GM12878 (cell line): ENCODE data around the gene PGC. TPM values are rescaled to one million over a fixed set of nuclear protein-coding genes. Genes with fewer than 3 reads are reported as not detected.

Experiments used
- ASH2L ChIP-seq: fragments of 300-600, 200-600 bp; sonication (generic); IDR thresholded peaks from 2 replicates; pipeline ENCODE4 v1.6.1; 2017; ENCODE audit warnings: low read depth, mild to moderate bottlenecking, borderline replicate concordance
- CHD1 ChIP-seq: IDR thresholded peaks from 2 replicates; pipeline ENCODE4 v1.6.1; 2012; ENCODE audit warnings: low read depth, low read length, improper control_type of control experiment
- FOXK2 ChIP-seq: fragments of 450-650 bp; IDR thresholded peaks from 2 replicates; pipeline ENCODE4 v1.6.1; 2017; ENCODE audit warnings: mild to moderate bottlenecking, moderate library complexity
- NBN ChIP-seq: fragments of 450-650 bp; IDR thresholded peaks from 2 replicates; pipeline ENCODE4 v1.6.1; 2016
- NFXL1 ChIP-seq: fragments of 450-650 bp; IDR thresholded peaks from 2 replicates; pipeline ENCODE4 v1.6.1; 2017; ENCODE audit warnings: antibody characterized with exemption, mild to moderate bottlenecking, borderline replicate concordance
- PML ChIP-seq: IDR thresholded peaks from 2 replicates; pipeline ENCODE4 v1.6.1; 2012; ENCODE audit warnings: low read length, inconsistent platforms
- RB1 ChIP-seq: fragments of 450-650 bp; formaldehyde crosslinking; IDR thresholded peaks from 2 replicates; pipeline ENCODE4 v1.6.1; 2017; ENCODE audit warnings: mild to moderate bottlenecking, borderline replicate concordance
- RCOR1 ChIP-seq: conservative IDR thresholded peaks from 2 replicates; pipeline ENCODE4 v1.6.1; 2012; ENCODE audit warnings: low read depth, low read length, improper control_type of control experiment
- SRF ChIP-seq, 2 experiments: IDR thresholded peaks; 2 replicates each; pipeline ENCODE4 v1.6.1; 2011; ENCODE audit warnings: low read depth in 2 of 2, low read length in 2 of 2, mild to moderate bottlenecking in 1 of 2, moderate library complexity in 1 of 2
- SUZ12 ChIP-seq: fragments of 200-600 bp; sonication (generic); IDR thresholded peaks from one replicate; pipeline ENCODE4 v1.6.1; 2018; ENCODE audit warnings: antibody characterized with exemption, mild to moderate bottlenecking; ENCODE audit not compliant: unreplicated experiment
- TBL1XR1 ChIP-seq: IDR thresholded peaks from 2 replicates; pipeline ENCODE4 v1.6.1; 2012; ENCODE audit warnings: low read depth, low read length, improper control_type of control experiment
- ZBED1 ChIP-seq: IDR thresholded peaks from 2 replicates; pipeline ENCODE4 v1.6.1; 2016; ENCODE audit warnings: borderline replicate concordance
- ZNF274 ChIP-seq: IDR thresholded peaks from one replicate; pipeline ENCODE4 v1.8.0; 2011; ENCODE audit not compliant: insufficient read length, insufficient read depth
- polyA plus RNA-seq, 11 experiments: library from polyadenylated mRNA; depleted of rRNA in 4 of 11; unstranded in 6 of 11; stranded (reverse) in 5 of 11; fragments of >200 nt; fragmentation: Nextera tagmentation in 4 of 11; fragmentation: Illumina TruSeq in 1 of 11; extraction: Ambion mirVana in 4 of 11; extraction: Trizol in 1 of 11; gene quantifications; 1 replicate in 1 of 11; 2 replicates in 10 of 11; pipeline versions ENCODE4 v1.2.1 to v1.2.3, GENCODE V29; 2011 to 2016; ENCODE audit warnings: inconsistent platforms in 2 of 11, missing spikeins in 2 of 11, low read depth in 1 of 11
- total RNA-seq, 4 experiments: library from RNA; depleted of rRNA in 3 of 4; stranded (reverse); fragments of >200 nt in 3 of 4; fragmentation: Illumina TruSeq in 1 of 4; extraction: Trizol in 1 of 4; gene quantifications; 2 replicates each; pipeline versions ENCODE4 v1.2.1 to v1.2.3, GENCODE V29; 2013 to 2021
- TF ChIP-seq, protein P1 (sequence below): IDR thresholded peaks from 2 replicates; pipeline ENCODE4 v1.6.1; 2011; ENCODE audit warnings: borderline replicate concordance, low read depth, mild to moderate bottlenecking, moderate library complexity, low read length; ENCODE audit not compliant: insufficient read depth, poor library complexity, severe bottlenecking
- TF ChIP-seq, protein P2 (sequence below): fragments of 450-650 bp; IDR thresholded peaks from 2 replicates; pipeline ENCODE4 v1.6.1; 2017; ENCODE audit warnings: mild to moderate bottlenecking, moderate library complexity
- TF ChIP-seq, protein P3 (sequence below): fragments of 450-650 bp; formaldehyde crosslinking; IDR thresholded peaks from 2 replicates; pipeline ENCODE4 v1.5.0; 2022; ENCODE audit warnings: mild to moderate bottlenecking, missing genetic modification characterization
- TF ChIP-seq, protein P4 (sequence below): fragments of 450-650 bp; formaldehyde crosslinking; IDR thresholded peaks from 2 replicates; pipeline ENCODE4 v1.4.0; 2022; ENCODE audit warnings: mild to moderate bottlenecking, moderate library complexity

Gene PGC
- total and polyA plus RNA-seq, 10 of the 15 experiments (the other 5 are each of a cell fraction or from before 2014, with no cell fraction given) = 0.26 TPM; not detected in 9

DNA sequence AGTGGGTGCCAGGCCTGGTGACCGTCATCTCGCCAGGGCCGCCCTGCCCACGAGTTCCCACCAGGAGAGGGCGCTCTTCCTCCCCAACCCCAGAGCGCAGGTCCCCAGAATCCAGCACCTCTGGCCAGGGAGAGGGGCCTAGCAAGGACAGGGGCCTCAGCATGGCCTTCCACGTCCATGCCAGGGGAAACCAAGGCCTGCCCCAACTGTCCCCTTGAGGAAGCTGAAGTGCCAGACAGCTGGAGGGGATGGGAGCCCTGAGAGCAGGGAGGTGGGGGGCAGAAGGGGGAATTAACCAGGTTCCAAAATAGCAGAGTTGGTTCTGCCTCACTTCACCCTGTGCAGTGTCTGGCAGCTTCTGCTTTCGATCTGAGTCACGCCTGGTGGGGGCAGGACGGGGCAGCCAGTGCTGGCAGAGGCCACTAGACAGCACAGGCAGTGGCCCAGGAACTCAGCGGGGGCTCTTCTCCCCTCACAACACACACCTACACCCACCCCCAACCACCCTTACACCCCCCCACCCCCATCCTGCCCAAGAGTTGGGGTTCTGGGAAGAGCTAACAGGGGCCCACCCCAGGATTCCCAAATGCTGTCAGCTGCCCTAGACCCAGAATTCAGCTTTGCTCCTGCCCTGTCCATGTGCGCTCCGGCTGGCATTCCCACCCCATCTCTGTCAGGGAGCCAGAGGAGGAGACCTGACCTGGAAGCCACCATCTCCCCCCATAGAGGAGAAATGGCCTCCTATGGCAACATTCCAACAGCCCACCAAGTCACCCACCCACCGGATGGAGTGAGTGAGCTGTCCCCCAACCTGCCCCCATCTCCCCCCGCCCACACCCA, 41.0 kb downstream of the PGC start (continued):
- TF ChIP-seq, protein P1, sequence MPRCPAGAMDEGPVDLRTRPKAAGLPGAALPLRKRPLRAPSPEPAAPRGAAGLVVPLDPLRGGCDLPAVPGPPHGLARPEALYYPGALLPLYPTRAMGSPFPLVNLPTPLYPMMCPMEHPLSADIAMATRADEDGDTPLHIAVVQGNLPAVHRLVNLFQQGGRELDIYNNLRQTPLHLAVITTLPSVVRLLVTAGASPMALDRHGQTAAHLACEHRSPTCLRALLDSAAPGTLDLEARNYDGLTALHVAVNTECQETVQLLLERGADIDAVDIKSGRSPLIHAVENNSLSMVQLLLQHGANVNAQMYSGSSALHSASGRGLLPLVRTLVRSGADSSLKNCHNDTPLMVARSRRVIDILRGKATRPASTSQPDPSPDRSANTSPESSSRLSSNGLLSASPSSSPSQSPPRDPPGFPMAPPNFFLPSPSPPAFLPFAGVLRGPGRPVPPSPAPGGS = peak; percentile 98
- TF ChIP-seq ZBED1 = peak; percentile 94; the same call in 1 of the 2 replicates
- TF ChIP-seq, protein P2, sequence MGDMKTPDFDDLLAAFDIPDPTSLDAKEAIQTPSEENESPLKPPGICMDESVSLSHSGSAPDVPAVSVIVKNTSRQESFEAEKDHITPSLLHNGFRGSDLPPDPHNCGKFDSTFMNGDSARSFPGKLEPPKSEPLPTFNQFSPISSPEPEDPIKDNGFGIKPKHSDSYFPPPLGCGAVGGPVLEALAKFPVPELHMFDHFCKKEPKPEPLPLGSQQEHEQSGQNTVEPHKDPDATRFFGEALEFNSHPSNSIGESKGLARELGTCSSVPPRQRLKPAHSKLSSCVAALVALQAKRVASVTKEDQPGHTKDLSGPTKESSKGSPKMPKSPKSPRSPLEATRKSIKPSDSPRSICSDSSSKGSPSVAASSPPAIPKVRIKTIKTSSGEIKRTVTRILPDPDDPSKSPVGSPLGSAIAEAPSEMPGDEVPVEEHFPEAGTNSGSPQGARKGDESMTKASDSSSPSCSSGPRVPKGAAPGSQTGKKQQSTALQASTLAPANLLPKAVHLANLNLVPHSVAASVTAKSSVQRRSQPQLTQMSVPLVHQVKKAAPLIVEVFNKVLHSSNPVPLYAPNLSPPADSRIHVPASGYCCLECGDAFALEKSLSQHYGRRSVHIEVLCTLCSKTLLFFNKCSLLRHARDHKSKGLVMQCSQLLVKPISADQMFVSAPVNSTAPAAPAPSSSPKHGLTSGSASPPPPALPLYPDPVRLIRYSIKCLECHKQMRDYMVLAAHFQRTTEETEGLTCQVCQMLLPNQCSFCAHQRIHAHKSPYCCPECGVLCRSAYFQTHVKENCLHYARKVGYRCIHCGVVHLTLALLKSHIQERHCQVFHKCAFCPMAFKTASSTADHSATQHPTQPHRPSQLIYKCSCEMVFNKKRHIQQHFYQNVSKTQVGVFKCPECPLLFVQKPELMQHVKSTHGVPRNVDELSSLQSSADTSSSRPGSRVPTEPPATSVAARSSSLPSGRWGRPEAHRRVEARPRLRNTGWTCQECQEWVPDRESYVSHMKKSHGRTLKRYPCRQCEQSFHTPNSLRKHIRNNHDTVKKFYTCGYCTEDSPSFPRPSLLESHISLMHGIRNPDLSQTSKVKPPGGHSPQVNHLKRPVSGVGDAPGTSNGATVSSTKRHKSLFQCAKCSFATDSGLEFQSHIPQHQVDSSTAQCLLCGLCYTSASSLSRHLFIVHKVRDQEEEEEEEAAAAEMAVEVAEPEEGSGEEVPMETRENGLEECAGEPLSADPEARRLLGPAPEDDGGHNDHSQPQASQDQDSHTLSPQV = peak; percentile 93
- TF ChIP-seq RB1 = peak; percentile 87; the same call in 1 of the 2 replicates
- no peak for TF ChIP-seq PML
- TF ChIP-seq FOXK2 = 0 out of 2 replicates have a peak, but pooled peaks have one; percentile 16
- 0 out of 2 replicates have a peak, but pooled peaks have one; percentile 69 for TF ChIP-seq RCOR1
- peak; percentile 97 for TF ChIP-seq TBL1XR1
- no peak for TF ChIP-seq SUZ12
- peak in 1 of 2 experiments; percentile 77; a peak in 2 of 4 replicates for TF ChIP-seq SRF (IDR thresholded peaks at IDR 0.05; ENCODE audit: low read depth in 2 of 2, low read length in 2 of 2)
- no peak for TF ChIP-seq ZNF274
- peak; percentile 99 for TF ChIP-seq NBN
- TF ChIP-seq, protein P3, sequence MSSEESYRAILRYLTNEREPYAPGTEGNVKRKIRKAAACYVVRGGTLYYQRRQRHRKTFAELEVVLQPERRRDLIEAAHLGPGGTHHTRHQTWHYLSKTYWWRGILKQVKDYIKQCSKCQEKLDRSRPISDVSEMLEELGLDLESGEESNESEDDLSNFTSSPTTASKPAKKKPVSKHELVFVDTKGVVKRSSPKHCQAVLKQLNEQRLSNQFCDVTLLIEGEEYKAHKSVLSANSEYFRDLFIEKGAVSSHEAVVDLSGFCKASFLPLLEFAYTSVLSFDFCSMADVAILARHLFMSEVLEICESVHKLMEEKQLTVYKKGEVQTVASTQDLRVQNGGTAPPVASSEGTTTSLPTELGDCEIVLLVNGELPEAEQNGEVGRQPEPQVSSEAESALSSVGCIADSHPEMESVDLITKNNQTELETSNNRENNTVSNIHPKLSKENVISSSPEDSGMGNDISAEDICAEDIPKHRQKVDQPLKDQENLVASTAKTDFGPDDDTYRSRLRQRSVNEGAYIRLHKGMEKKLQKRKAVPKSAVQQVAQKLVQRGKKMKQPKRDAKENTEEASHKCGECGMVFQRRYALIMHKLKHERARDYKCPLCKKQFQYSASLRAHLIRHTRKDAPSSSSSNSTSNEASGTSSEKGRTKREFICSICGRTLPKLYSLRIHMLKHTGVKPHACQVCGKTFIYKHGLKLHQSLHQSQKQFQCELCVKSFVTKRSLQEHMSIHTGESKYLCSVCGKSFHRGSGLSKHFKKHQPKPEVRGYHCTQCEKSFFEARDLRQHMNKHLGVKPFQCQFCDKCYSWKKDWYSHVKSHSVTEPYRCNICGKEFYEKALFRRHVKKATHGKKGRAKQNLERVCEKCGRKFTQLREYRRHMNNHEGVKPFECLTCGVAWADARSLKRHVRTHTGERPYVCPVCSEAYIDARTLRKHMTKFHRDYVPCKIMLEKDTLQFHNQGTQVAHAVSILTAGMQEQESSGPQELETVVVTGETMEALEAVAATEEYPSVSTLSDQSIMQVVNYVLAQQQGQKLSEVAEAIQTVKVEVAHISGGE = no peak
- no peak for TF ChIP-seq NFXL1
- TF ChIP-seq CHD1 = no peak
- TF ChIP-seq ASH2L = 0 out of 2 replicates have a peak, but pooled peaks have one; percentile 78
- TF ChIP-seq, protein P4, sequence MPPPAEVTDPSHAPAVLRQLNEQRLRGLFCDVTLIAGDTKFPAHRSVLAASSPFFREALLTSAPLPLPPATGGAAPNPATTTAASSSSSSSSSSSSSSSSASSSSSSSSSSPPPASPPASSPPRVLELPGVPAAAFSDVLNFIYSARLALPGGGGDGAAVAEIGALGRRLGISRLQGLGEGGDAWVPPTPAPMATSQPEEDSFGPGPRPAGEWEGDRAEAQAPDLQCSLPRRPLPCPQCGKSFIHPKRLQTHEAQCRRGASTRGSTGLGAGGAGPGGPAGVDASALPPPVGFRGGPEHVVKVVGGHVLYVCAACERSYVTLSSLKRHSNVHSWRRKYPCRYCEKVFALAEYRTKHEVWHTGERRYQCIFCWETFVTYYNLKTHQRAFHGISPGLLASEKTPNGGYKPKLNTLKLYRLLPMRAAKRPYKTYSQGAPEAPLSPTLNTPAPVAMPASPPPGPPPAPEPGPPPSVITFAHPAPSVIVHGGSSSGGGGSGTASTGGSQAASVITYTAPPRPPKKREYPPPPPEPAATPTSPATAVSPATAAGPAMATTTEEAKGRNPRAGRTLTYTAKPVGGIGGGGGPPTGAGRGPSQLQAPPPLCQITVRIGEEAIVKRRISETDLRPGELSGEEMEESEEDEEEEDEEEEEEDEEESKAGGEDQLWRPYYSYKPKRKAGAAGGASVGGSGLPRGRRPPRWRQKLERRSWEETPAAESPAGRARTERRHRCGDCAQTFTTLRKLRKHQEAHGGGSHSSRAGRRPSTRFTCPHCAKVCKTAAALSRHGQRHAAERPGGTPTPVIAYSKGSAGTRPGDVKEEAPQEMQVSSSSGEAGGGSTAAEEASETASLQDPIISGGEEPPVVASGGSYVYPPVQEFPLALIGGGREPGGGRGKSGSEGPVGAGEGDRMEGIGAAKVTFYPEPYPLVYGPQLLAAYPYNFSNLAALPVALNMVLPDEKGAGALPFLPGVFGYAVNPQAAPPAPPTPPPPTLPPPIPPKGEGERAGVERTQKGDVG = no peak
